WTC11 (cell line): ENCODE results near the gene PGAM5. TPM values are rescaled to one million over a fixed set of nuclear protein-coding genes. Genes with fewer than 3 reads are reported as not detected.

Experiments used
- ATAC-seq: fragments of 200-7000 bp; cut with Tn5 transposase; 2 replicates; pipeline ENCODE4 v1.10.0; 2021; ENCODE audit warnings: mild to moderate bottlenecking, moderate library complexity
- CTCF ChIA-PET: fragments of 300-600 bp; sonication (Branson Sonifier 250); formaldehyde crosslinking; loops from one replicate; lab custom pipeline; 2021; ENCODE audit warnings: antibody characterized with exemption; lab: Charles Lee
- POLR2A ChIA-PET: fragments of 350-600 bp; sonication (Branson Sonifier 250); formaldehyde crosslinking; loops from one replicate; lab custom pipeline; 2021; ENCODE audit warnings: antibody characterized with exemption; lab: Charles Lee
- DNase-seq: peaks from one replicate; pipeline ENCODE4 v3.0.0; 2021; ENCODE audit warnings: low spot score
- H3K27ac Mint-ChIP-seq: 2 replicates; pipeline ENCODE4 v1.8.0; 2021; ENCODE audit warnings: mixed read lengths
- H3K27me3 Mint-ChIP-seq: 2 replicates; pipeline ENCODE4 v1.8.0; 2021; ENCODE audit warnings: low read depth, mild to moderate bottlenecking, moderate library complexity, mixed read lengths
- H3K36me3 Mint-ChIP-seq: 2 replicates; pipeline ENCODE4 v1.8.0; 2021; ENCODE audit warnings: mixed read lengths
- H3K4me1 Mint-ChIP-seq: 2 replicates; pipeline ENCODE4 v1.8.0; 2022; ENCODE audit warnings: mixed read lengths
- H3K4me3 Mint-ChIP-seq: 2 replicates; pipeline ENCODE4 v1.8.0; 2021; ENCODE audit warnings: mild to moderate bottlenecking, moderate library complexity, mixed read lengths
- H3K9me3 Mint-ChIP-seq: 2 replicates; pipeline ENCODE4 v1.8.0; 2021; ENCODE audit warnings: mixed read lengths
- AR ChIP-seq: fragments of 250-450 bp; sonication (Bioruptor Pico); IDR thresholded peaks from 2 replicates; pipeline ENCODE4 v1.9.0; 2021; ENCODE audit warnings: mild to moderate bottlenecking
- ARID4B ChIP-seq: sonication (generic); formaldehyde crosslinking; IDR thresholded peaks from 2 replicates; pipeline ENCODE4 v1.8.0; 2023; ENCODE audit warnings: missing genetic modification reagents, mild to moderate bottlenecking, borderline replicate concordance
- ATF2 ChIP-seq: sonication (generic); formaldehyde crosslinking; IDR thresholded peaks from 2 replicates; pipeline ENCODE4 v1.8.1; 2022; ENCODE audit warnings: low read depth, missing genetic modification reagents, borderline replicate concordance
- CDX4 ChIP-seq: fragments of 250-450 bp; sonication (Bioruptor Pico); IDR thresholded peaks from 2 replicates; pipeline ENCODE4 v1.9.0; 2021; ENCODE audit warnings: moderate library complexity, mild to moderate bottlenecking, inconsistent platforms, borderline replicate concordance
- CREM ChIP-seq: sonication (generic); formaldehyde crosslinking; IDR thresholded peaks from 2 replicates; pipeline ENCODE4 v1.8.1; 2022; ENCODE audit warnings: mild to moderate bottlenecking, missing genetic modification reagents, moderate library complexity
- E2F4 ChIP-seq: sonication (generic); formaldehyde crosslinking; IDR thresholded peaks from 2 replicates; pipeline ENCODE4 v1.8.1; 2022; ENCODE audit warnings: low read depth, mild to moderate bottlenecking, moderate library complexity, missing genetic modification reagents, borderline replicate concordance
- ELF4 ChIP-seq: sonication (generic); formaldehyde crosslinking; IDR thresholded peaks from 2 replicates; pipeline ENCODE4 v1.8.1; 2022; ENCODE audit warnings: low read depth, mild to moderate bottlenecking, moderate library complexity, missing genetic modification reagents
- EMX1 ChIP-seq: fragments of 250-450 bp; sonication (Bioruptor Pico); IDR thresholded peaks from 2 replicates; pipeline ENCODE4 v1.8.0; 2021; ENCODE audit warnings: mild to moderate bottlenecking
- ESRRA ChIP-seq: sonication (generic); formaldehyde crosslinking; IDR thresholded peaks from 2 replicates; pipeline ENCODE4 v1.8.1; 2022; ENCODE audit warnings: mild to moderate bottlenecking, missing genetic modification reagents, borderline replicate concordance
- FOXK1 ChIP-seq: sonication (generic); formaldehyde crosslinking; IDR thresholded peaks from 2 replicates; pipeline ENCODE4 v1.8.0; 2022; ENCODE audit warnings: mild to moderate bottlenecking, moderate library complexity, missing genetic modification reagents
- IRF2 ChIP-seq: sonication (generic); formaldehyde crosslinking; IDR thresholded peaks from 2 replicates; pipeline ENCODE4 v1.8.0; 2022; ENCODE audit warnings: low read depth, missing genetic modification reagents, borderline replicate concordance
- JUN ChIP-seq: sonication (generic); formaldehyde crosslinking; IDR thresholded peaks from 2 replicates; pipeline ENCODE4 v1.8.0; 2023; ENCODE audit warnings: mild to moderate bottlenecking, missing genetic modification reagents
- TEAD4 ChIP-seq: sonication (generic); formaldehyde crosslinking; IDR thresholded peaks from 2 replicates; pipeline ENCODE4 v1.8.0; 2022; ENCODE audit warnings: mild to moderate bottlenecking, missing genetic modification reagents
- TP53 ChIP-seq: sonication (generic); formaldehyde crosslinking; IDR thresholded peaks from 2 replicates; pipeline ENCODE4 v1.8.1; 2023; ENCODE audit warnings: mild to moderate bottlenecking, missing genetic modification reagents
- USF1 ChIP-seq: sonication (generic); formaldehyde crosslinking; IDR thresholded peaks from 2 replicates; pipeline ENCODE4 v1.8.0; 2022; ENCODE audit warnings: mild to moderate bottlenecking, missing genetic modification reagents
- ZMAT4 ChIP-seq: fragments of 250-450 bp; sonication (Bioruptor Pico); IDR thresholded peaks from 2 replicates; pipeline ENCODE4 v1.9.0; 2021; ENCODE audit warnings: mild to moderate bottlenecking
- ZNF263 ChIP-seq: sonication (generic); formaldehyde crosslinking; IDR thresholded peaks from 2 replicates; pipeline ENCODE4 v1.8.1; 2022; ENCODE audit warnings: low read depth, mild to moderate bottlenecking, moderate library complexity, missing genetic modification reagents
- ZNF396 ChIP-seq: fragments of 250-450 bp; sonication (Bioruptor Pico); IDR thresholded peaks from 2 replicates; pipeline ENCODE4 v1.8.0; 2021; ENCODE audit warnings: mild to moderate bottlenecking, moderate library complexity, borderline replicate concordance
- total RNA-seq: library from RNA; stranded (reverse); gene quantifications from 3 replicates; pipeline ENCODE4 v1.2.3, GENCODE V29; 2021

PGAM5 gene
- total RNA-seq, 1 experiment from 2014 or later: 89.7 TPM

- DNase-seq (no peak), ATAC-seq (no peak)
- Mint-ChIP-seq H3K36me3 (peaks cover 87% of the 10 kb centered on the region), H3K4me1 (no peaks in the 10 kb centered on the region), H3K9me3 (peaks cover 6% of the 10 kb centered on the region; the same call in 1 of the 2 replicates), H3K4me3 (no peak overlapping the region), H3K27ac (no peak overlapping the region), H3K27me3 (no peaks in the 10 kb centered on the region)
- CTCF ChIA-PET: no interaction called here
- TF ChIP-seq AR (CRISPR knock-in tag) (no peak), CREM (CRISPR knock-in tag) (no peak), TEAD4 (CRISPR knock-in tag) (no peak), ATF2 (CRISPR knock-in tag) (no peak)
- POLR2A ChIA-PET: no interaction called here
These were observed 31.0 kb downstream of the PGAM5 start for GRCh38 chr12:132741620-132742019.

- TF ChIP-seq ESRRA (CRISPR knock-in tag): no peak
- no peak for TF ChIP-seq ARID4B (CRISPR knock-in tag)
- TF ChIP-seq IRF2 (CRISPR knock-in tag): no peak
- no peak for TF ChIP-seq USF1 (CRISPR knock-in tag)
- no peak for TF ChIP-seq ZMAT4
- TF ChIP-seq ZNF263 (CRISPR knock-in tag): no peak
- ATAC-seq (no peak), DNase-seq (no peak)
- POLR2A ChIA-PET: interaction anchor here (0.5 kb wide), 1 partner anchor 11 kb away, joined by 3 read pairs; no protein-coding TSS in a partner anchor
- CTCF ChIA-PET: interaction anchor here (3.1 kb wide), 1 partner anchor 24 kb away, joined by 11 read pairs; no protein-coding TSS in a partner anchor
- no peak overlapping the region for H3K4me3 Mint-ChIP-seq
- no peaks in the 10 kb centered on the region for H3K4me1 Mint-ChIP-seq
- peaks cover 6% of the 10 kb centered on the region; the same call in 1 of the 2 replicates for H3K9me3 Mint-ChIP-seq
- no peaks in the 10 kb centered on the region for H3K27me3 Mint-ChIP-seq
- H3K36me3 Mint-ChIP-seq: peaks cover 91% of the 10 kb centered on the region
- H3K27ac Mint-ChIP-seq: no peak overlapping the region
These were observed 33.2 kb downstream of the PGAM5 start for GRCh38 chr12:132743831-132744230.

GRCh38 chr12:132746613-132747012 lies 36.0 kb downstream of the PGAM5 start:
- DNase-seq (no peak), ATAC-seq (no peak)
- CTCF ChIA-PET: interaction anchor here (3.1 kb wide), 1 partner anchor 22 kb away, joined by 11 read pairs; no protein-coding TSS in a partner anchor
- no peak overlapping the region for H3K4me3 Mint-ChIP-seq
- no peak overlapping the region for H3K27ac Mint-ChIP-seq
- H3K4me1 Mint-ChIP-seq: no peaks in the 10 kb centered on the region
- POLR2A ChIA-PET: no interaction called here
- peaks cover 6% of the 10 kb centered on the region; the same call in 1 of the 2 replicates for H3K9me3 Mint-ChIP-seq
- H3K36me3 Mint-ChIP-seq: peaks cover 78% of the 10 kb centered on the region
- no peaks in the 10 kb centered on the region for H3K27me3 Mint-ChIP-seq
- TF ChIP-seq CDX4 (no peak), CREM (CRISPR knock-in tag) (no peak), ELF4 (CRISPR knock-in tag) (no peak), EMX1 (no peak), ZNF396 (no peak), TP53 (CRISPR knock-in tag) (no peak), JUN (CRISPR knock-in tag) (no peak), E2F4 (CRISPR knock-in tag) (no peak), FOXK1 (no peak)
